NCI-H128 (cell line): ENCODE results near the gene ZSCAN23.
"Not testable (repeated sequence)": the region's sequence is repeated elsewhere in the genome, so short reads cannot be mapped to it uniquely, and the experiment has no call there.

ENCODE experiments used
- DNase-seq: peaks from one replicate; lab custom pipeline; 2025; ENCODE audit not compliant: unreplicated experiment; lab: John Stamatoyannopoulos, UW

ZSCAN23 gene

DNA sequence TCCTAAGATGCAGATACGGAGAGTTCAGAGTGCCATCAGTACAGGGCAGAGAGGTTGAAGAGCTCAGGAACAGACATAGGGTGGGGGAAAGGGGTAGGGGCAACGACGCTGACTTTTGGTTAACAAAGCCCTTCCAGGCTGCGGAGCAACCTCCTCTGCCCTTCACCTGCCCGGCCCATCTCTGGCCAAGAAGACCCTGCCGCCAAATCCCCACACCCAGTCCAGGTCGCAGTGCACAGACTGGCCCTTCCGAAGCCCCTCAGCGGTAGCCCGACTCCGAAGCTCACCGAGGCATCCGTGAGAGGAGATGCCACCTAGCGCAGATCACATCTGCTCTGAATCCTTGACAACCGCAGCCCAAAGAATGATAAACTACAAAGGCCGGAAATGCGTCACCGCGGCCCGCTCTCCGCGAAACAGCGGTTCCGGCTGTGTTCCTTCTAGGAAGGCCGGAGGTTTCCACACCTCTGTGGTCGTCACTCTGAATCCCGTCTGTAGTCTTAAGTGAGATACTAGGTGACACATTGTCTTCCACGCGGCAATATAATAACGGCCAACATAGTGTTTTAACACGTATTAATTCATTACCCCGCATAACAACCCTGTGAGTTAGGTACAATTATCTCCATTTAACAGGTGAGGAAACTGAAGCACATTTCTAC, at the start of gene ZSCAN23:
Gene ZSCAN23, minus strand, starts transcription at position 380 of the 662 bp plus-strand sequence. CDS start 7,225 bp downstream, outside the sequence.
- peak; percentile 64 for DNase-seq

DNA sequence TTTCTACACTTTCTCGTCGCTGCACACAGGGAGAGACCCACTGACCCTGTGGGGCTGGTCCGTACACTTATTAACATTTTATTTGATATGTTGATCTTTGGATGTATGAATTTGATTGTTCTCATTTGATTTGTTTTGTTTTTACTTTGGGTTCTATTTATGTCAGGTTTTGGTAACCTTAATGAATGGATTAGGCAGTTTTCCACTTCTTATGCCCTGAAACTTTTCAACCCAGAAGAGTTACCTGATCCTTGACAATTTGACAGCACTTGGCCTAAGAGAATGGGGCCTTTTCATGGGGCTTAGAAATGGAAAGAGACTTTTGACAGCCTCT, 48.7 kb upstream of the ZSCAN23 start:
- no peak for DNase-seq

DNA sequence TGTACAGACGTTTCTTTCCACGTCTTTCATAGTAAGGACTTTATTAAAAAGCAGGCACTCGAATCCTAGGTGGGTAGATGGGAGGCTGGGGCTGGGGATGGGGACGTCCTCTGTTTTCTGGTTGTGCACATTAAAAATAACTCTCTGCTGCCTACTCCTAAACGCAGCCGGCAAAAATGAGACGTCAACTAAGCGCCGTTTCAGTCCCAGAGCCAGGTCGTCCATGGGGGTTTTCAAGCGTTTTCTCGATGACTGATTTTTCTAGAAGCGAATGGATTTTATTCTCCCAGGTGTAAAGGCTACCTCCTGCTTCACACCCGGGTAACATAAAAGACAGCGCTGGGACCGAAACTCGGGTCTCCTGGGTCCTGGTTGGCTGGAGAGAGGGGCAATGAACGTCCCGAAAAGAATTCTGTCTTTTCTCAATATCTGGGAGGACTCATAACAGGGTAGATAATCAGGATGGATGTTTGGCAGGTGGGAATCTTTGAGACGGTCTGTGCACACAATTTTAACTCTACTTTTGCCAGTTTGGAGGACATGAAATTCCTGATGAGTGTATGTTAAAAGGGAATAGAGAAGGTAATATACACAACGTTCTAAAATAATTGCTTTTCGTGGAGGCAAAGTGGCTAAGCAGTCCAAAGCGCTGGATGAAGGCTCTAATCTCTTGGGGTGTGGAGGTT, 47.1 kb upstream of the ZSCAN23 start:
- no peak for DNase-seq

DNA sequence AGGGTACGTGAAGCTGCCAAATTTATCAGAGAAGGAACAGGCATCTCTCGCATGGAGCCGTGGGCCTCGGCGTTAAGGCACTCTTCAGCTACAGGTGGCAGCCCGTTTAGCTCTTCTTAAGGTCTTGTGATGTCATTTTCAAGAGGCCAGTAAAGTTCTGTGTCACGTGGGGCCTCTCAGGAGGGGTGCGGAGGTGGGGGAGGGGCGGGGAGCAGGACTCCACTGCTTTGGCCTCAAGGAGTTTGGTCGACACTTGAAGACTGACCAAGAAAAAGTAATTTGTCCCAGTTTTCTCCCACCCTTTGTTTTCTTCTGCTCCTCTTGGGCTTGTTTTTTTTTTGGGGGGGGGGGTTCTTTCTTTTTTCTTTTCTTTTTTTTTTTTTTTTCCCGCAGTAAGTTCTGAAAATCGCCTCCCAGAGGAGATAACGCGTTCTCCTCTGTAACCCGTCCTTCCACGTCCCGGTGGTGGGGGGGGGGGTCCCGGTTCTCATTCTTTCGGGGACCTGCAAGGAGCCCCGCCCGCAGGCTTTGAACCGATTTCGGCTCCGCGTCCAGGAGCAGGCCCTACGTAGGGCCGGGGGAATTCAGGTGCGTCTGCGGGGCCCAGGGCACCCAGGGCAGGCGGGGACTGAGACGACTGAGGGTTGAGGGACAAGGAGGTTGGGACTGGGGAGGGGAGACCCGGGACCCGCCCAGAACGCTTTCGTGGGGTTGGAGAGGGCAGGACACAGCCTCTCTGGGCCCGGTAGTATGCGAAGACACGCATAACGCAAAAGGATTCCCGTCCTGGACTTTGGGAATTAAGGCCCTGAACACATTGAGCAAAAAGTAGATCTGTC, 46.3 kb upstream of the ZSCAN23 start:
- DNase-seq, result no peak

DNA sequence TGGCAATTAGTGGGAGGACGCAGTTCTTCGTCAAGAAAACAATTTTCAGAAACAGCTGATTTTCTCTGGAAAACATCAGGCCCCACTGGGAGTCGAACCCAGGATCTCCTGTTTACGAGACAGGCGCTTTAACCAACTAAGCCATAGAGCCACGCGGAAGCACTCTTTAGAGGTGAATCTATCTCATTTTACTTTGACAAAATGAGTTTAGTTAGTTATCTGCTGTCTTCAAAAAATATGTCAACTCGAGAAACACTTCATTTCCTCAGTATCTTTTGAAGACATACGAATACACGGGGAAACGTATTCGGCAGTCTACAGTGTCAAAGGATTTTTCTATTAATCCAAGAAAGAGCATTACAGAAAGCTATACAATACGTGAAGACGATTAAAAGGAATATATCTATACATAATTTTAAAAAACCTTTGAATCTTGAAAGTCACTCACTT, 45.6 kb upstream of the ZSCAN23 start:
- DNase-seq, result no peak

DNA sequence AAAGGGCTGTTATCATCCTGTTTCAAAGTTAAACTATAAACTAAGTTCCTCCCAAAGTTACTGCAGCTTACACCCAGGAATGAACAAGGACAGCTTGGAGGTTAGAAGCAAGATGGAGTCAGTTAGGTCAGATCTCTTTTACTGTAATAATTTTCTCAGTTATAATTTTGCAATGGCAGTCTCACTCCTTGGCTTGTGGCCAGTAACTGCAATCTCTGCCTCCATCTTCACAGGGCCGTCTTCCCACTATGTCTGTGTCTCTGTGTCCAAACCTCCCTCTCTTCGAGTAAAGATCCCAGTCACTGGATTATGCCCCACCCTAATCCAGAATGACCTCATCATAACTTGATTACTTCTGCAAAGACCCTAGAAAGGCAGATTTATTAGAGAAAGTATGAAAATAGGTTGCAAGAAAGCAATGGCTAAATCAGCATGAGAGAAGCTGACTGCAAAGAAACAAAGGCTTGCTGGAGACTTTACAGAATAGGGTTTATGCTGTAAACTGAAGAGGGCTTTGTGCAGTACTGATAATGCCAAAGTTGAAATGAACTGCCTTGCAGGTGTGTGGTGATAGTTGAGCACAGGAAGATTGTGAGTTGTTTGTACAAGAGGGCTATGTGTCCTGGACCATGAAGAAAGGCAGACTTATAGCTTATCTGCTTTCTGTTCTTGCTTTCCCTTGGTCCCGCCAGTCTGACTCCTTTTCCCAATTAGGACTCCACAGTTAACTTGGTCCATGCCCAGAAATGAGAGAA, 43.9 kb upstream of the ZSCAN23 start:
- no peak for DNase-seq

DNA sequence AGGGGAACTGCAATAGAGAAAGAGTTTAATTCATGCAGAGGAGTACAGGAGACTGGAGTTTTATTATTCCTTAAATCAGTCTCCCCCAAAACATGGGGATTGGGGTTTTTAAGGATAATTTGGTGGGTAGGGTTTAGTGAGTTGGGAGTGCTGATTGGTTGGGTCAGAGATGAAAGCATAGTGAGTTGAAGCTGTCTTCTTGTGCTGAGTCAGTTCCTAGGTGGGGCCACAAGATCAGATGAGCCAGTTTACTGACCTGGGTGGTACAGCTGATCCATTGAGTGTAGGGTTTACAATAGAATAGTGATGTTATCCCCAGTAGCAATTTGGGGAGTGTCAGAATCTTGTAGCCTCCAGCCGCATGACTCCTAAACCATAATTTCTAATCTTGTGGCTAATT, 43.2 kb upstream of the ZSCAN23 start:
- DNase-seq, result no peak

DNA sequence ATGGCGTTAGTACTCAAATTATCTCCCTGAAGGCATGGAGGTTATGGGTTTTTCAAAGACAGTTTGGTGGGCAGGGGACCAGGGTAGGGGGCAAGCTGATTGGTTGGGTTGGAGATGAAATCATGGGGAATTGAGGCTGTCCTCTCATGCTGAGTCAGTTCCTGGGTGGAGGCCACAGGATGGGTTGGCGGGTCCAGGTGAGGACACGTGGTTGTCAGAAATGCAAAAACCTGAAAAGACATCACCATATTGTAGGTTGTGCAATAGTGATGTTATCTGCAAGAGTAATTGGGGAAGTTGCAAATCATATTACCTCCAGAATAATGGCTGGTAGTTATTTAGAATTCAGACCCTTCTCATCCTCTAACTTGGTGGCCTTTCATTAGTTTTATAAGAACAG, 42.2 kb upstream of the ZSCAN23 start:
- DNase-seq, result no peak

DNA sequence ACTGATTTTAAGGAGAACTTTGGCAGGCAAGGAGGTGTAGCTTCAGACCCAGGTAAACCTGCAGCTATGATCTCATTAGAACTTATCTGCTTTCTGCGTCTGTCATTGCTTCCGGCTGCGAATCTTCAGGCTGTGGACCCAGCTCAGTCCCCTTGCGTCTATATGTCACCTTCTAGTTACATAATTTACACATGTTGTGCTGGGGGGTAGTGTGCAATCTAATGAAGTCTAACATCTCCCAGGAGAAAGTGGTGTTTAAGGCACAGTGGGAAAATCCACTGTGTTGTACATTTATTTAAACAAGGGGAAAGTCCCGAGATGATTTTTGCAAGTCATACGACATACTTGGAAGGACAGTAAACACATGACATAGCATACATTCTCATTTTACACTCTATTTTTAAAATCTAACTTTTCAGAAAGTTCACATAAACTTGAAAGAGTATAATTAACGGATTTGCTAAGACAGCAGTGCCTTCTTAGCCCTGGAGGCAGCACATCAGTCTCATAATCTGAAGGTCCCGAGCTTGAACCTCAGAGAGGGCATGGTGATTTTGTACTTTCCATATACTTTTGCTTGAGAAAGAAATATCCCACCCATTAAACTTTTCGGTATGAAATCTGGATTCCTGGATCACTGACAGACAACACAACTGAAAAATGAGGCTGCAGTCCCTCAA, 37.1 kb upstream of the ZSCAN23 start:
- DNase-seq, result no peak

DNA sequence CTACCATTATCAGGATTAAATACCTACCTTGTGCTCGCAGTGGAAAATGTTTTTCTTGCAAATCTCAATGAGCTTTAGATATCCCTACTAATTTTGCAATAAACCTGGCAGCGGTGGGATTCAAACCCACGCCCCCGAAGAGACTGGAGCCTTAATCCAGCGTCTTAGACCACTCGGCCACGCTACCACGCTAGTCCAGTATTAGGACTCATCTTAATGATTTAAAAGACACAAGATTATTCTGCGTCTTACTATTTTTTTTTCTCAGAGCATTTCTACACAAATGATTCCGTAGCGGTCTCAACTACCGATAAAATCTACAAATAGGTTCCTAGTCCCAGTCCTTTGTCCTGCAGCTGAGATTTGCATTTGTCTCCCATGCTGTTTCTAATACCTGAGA, 35.2 kb upstream of the ZSCAN23 start:
- DNase-seq, result no peak

DNA sequence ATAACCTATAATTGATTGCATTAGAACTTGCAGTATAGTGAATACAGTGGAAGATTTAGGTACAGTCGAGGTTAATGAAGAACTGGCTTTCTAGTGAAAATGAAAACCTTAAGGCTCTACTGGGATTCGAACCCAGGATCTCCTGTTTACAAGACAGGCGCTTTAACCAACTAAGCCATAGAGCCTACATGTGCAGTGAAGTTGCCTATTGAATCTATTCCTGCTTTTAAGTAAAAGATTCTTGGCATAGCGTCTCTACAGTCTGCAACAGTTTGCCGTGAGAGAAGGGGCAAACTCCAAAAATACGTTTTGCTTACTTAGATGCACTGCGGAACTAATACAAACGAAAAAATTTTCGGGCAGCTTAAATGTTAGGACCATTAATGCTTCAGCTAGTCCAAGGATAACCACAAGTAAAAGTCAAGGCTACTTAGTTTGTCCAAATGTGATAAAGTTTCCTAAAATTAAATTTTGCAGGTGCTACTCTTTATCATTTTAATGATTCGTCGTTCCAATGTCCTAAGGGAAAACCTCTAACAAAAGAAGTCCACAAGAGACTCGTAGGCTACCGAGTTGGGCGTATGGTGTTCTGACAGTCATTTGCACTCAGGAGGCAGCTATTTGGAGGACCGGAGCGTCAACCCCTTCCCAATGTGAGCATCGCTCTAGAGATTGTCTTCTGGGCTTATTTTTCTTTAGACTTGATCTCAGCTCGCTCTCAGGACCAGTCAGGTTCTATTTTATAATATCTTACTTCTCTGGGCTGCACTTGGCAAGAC, 31.3 kb upstream of the ZSCAN23 start:
- DNase-seq, result no peak

DNA sequence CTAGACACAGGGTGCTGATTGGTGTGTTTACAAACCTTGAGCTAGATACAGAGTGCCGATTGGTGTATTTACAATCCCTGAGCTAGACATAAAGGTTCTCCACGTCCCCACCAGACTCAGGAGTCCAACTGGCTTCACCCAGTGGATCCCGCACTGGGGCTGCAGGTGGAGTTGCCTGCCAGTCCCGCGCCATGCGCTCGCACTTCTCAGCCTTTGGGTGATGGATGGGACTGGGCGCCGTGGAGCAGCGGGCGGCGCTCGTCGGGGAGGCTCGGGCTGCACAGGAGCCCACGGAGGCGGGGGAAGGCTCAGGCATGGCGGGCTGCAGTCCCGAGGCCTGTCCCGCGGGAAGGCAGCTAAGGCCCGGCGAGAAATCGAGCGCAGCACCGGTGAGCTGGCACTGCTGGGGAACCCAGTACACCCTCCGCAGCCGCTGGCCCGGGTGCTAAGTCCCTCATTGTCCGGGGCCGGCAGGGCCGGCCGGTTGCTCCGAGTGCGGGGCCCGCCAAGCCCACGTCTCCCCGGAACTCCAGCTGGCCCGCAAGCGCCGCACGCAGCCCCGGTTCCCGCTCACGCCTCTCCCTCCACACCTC, 26.0 kb upstream of the ZSCAN23 start:
- DNase-seq, result not testable (repeated sequence)

DNA sequence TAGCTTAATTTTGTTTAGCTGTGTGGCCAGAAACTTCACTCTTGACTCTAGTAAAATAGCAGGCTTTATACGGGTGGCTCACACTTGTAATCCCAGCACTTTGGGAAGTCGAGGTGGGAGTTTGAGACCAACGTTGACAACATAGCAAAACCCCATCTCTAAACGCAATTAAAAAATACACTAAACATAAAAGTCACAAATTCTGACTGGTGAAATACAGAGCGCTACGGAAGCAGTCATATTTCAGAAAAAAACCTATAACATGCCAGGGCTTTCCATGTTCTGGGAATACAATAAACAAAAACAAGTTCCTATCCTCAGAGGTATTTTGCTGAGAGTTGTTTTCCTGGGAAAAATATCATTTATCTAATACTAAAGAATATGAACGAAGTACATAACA, 24.8 kb upstream of the ZSCAN23 start:
- no peak for DNase-seq

DNA sequence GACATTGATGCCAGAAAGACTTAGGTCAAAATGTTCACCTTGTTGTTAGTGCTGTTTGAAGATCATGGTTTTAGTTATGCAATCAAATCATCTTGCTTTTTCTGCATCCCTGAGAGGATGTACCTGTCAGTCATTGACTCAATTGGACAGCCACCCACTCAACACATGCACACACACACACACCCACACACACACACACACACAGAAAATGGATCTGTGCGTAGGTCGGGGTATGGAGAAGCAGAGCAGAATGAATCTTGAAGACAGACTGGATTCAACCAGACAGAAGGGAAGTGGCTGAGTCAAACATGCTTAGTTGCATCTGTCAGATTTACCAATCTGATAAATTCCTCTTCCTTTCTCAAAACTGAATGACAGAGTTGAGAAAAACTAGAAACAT, 19.1 kb upstream of the ZSCAN23 start:
- no peak for DNase-seq

DNA sequence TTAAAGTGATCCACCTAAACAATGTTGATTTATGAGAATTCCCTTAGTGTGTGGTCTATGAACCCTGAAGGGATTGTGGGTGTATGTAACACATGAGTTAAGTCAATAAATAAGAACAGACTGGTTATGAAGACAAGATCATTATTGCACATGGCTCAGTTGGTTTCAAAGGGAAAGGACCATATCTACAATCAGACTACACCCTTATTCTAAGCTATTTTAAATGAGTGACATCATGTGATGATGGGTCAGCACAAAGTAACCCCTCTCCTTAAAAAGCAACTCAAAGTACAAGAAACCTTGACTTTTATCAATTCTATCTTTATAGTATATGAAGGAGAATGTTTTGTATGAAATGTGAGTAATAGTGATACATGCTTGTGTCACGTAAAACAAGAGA, 15.3 kb upstream of the ZSCAN23 start:
- no peak for DNase-seq

DNA sequence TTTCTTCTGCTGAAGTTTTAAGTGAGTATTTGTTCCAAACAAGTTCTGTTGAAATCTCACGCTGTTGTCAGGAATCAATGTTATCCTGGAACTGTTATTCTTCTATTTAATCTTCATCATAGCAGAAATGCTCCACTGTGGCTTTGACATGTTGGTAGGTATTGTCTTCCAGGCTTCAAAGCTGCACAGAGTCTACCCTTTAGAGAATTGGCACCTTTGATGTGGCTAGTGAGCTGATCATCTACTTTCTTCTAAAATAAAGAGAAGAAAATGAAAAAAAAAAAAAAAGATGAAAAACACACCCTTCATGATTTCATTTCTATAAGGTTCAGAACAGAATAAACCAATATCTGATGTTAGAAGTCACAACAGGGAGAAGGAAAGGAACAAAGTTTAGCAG, 5.8 kb upstream of the ZSCAN23 start:
- DNase-seq, result no peak

DNA sequence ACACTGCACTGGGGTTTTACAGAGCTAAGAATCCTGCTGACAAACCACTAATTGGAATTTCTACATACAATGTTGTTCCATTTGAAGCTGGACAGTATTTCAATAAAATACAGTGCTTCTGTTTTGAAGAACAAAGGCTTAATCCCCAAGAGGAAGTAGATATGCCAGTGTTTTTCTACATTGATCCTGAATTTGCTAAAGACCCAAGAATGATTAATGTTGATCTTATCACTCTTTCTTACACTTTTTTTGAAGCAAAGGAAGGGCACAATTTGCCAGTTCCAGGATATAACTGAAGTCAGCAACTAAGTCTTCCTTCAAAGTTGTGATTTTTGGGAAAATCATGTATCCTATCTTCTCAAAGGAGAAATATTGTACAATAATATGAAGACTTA, 4.2 kb upstream of the ZSCAN23 start:
- DNase-seq, result not testable (repeated sequence)

DNA sequence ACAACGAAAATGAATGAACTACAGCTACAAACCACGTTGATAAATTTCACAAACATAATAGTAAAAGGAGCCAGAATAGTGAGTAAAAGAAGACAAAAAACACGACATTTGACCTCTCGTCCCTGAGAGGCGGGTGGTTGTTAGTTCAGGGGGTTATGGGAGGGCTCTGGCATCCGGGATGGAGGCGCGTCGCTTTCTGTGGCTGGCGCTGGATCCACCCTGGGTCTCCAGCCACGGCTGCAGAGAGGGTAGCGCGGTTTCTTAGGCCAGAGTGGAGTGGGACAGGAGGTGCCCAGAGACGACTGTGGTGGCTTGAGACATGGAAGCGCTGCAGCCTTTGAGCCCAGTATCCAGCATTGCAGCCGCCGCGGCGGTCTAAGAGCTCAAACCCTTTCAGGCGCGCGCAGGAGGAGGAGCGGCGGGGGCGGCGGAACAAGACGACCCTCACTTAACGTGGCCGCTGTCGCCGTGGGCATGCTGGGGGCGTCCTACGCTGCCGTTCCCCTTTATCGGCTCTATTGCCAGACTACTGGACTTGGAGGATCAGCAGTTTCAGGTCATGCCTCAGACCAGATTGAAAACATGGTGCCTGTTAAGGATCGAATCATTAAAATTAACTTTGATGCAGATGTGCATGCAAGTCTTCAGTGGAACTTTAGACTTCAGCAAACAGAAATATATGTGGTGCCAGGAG, 3.7 kb upstream of the ZSCAN23 start:
- DNase-seq, result no peak

DNA sequence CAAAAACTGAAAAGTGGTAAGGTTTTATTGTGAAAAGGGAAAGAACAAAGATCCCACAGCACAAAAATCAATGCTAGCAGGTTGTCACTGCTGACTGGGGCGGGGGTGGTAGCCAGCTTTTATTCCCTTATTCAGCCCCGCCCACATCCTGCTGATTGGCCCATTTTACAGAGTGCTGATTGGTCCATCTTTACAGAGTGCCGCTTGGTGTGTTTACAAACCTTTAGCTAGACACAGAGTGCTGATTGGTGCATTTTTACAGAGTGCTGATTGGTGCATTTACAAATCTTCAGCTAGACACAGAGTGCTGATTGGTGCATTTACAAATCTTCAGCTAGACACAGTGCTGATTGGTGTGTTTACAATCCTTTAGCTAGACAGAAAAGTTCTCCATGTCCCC, 1.5 kb upstream of the ZSCAN23 start:
- DNase-seq, result not testable (repeated sequence)
